ENCODE measurements around the gene C5AR2.
"Not testable (repeated sequence)": the region's sequence is repeated elsewhere in the genome, so short reads cannot be mapped to it uniquely, and the experiment has no call there.

The C5AR2 gene

GRCh38 chr19:47340477-47341208 is 8.7 kb downstream of the C5AR2 start:
- no peak for DNase-seq
- no peak overlapping the region for H3K27ac Mint-ChIP-seq
- H3K4me1 Mint-ChIP-seq (ENCODE audit: low read depth): peaks cover 8% of the 10 kb centered on the region
- no peaks in the 10 kb centered on the region for H3K9me3 Mint-ChIP-seq
- H3K4me3 Mint-ChIP-seq: no peak overlapping the region
- no peaks in the 10 kb centered on the region for H3K36me3 Mint-ChIP-seq (ENCODE audit: low read depth)
- no peaks in the 10 kb centered on the region for H3K27me3 Mint-ChIP-seq

- H3K27ac Mint-ChIP-seq: no peak overlapping the region
- H3K9me3 Mint-ChIP-seq: no peaks in the 10 kb centered on the region
- no peaks in the 10 kb centered on the region for H3K36me3 Mint-ChIP-seq (ENCODE audit: low read depth)
- no peak for DNase-seq
- H3K4me3 Mint-ChIP-seq: no peak overlapping the region
- H3K4me1 Mint-ChIP-seq (ENCODE audit: low read depth): peaks cover under 1% of the 10 kb centered on the region
- H3K27me3 Mint-ChIP-seq: no peaks in the 10 kb centered on the region
Observed at GRCh38 chr19:47341734-47342133, 9.8 kb downstream of the C5AR2 start.

GRCh38 chr19:47343194-47343802 is 11.3 kb downstream of the C5AR2 start:
- DNase-seq: no peak
- H3K27me3 Mint-ChIP-seq: no peaks in the 10 kb centered on the region
- H3K27ac Mint-ChIP-seq: no peak overlapping the region
- no peaks in the 10 kb centered on the region for H3K4me1 Mint-ChIP-seq (ENCODE audit: low read depth)
- H3K9me3 Mint-ChIP-seq: no peaks in the 10 kb centered on the region
- no peaks in the 10 kb centered on the region for H3K36me3 Mint-ChIP-seq (ENCODE audit: low read depth)
- no peak overlapping the region for H3K4me3 Mint-ChIP-seq

GRCh38 chr19:47344425-47344824 is 12.4 kb downstream of the C5AR2 start:
- Mint-ChIP-seq H3K36me3 (ENCODE audit: low read depth) (peaks cover 4% of the 10 kb centered on the region), H3K4me1 (ENCODE audit: low read depth) (peaks cover 9% of the 10 kb centered on the region), H3K27ac (no peak overlapping the region), H3K9me3 (no peaks in the 10 kb centered on the region), H3K4me3 (no peak overlapping the region), H3K27me3 (no peaks in the 10 kb centered on the region)
- no peak for DNase-seq

GRCh38 chr19:47346024-47346423 is 14.0 kb downstream of the C5AR2 start:
- H3K27me3 Mint-ChIP-seq, DNase-seq, H3K9me3 Mint-ChIP-seq, H3K4me3 Mint-ChIP-seq, H3K27ac Mint-ChIP-seq: not testable (repeated sequence)
- H3K4me1 Mint-ChIP-seq (ENCODE audit: low read depth): peaks cover 22% of the 10 kb centered on the region
- H3K36me3 Mint-ChIP-seq (ENCODE audit: low read depth): peaks cover 18% of the 10 kb centered on the region

- Mint-ChIP-seq H3K36me3 (ENCODE audit: low read depth) (peaks cover 48% of the 10 kb centered on the region), H3K4me1 (ENCODE audit: low read depth) (peaks cover 46% of the 10 kb centered on the region), H3K27me3 (no peaks in the 10 kb centered on the region), H3K27ac (peak within 1 kb of the TSS; percentile 99), H3K4me3 (peak within 1 kb of the TSS; percentile 98), H3K9me3 (peaks cover 3% of the 10 kb centered on the region)
- peak; percentile 100 for DNase-seq
Observed at GRCh38 chr19:47348819-47349795, 17.1 kb downstream of the C5AR2 start, which contains the start of gene DHX34. TSS of gene DHX34 (plus strand) at chr19:47349315. CDS start at chr19:47353031, 3,716 bp downstream.

GRCh38 chr19:47350630-47351029 is 18.7 kb downstream of the C5AR2 start:
- peaks cover 50% of the 10 kb centered on the region for H3K4me1 Mint-ChIP-seq (ENCODE audit: low read depth)
- no peak for DNase-seq
- peaks cover 63% of the 10 kb centered on the region for H3K36me3 Mint-ChIP-seq (ENCODE audit: low read depth)
- peaks cover 3% of the 10 kb centered on the region for H3K9me3 Mint-ChIP-seq
- no peaks in the 10 kb centered on the region for H3K27me3 Mint-ChIP-seq
- H3K27ac Mint-ChIP-seq: peak overlapping the region; percentile 88
- peak overlapping the region; percentile 98 for H3K4me3 Mint-ChIP-seq

GRCh38 chr19:47351548-47351947 is 19.6 kb downstream of the C5AR2 start:
- Mint-ChIP-seq H3K36me3 (ENCODE audit: low read depth) (peaks cover 72% of the 10 kb centered on the region), H3K4me1 (ENCODE audit: low read depth) (peaks cover 54% of the 10 kb centered on the region), H3K27me3 (no peaks in the 10 kb centered on the region), H3K27ac (peak overlapping the region; percentile 57), H3K4me3 (peak overlapping the region; percentile 52), H3K9me3 (peaks cover 3% of the 10 kb centered on the region)
- DNase-seq: no peak

- Mint-ChIP-seq H3K9me3 (peaks cover 3% of the 10 kb centered on the region), H3K4me3 (no peak overlapping the region), H3K27me3 (no peaks in the 10 kb centered on the region), H3K27ac (peak overlapping the region; percentile 71), H3K4me1 (ENCODE audit: low read depth) (peaks cover 54% of the 10 kb centered on the region), H3K36me3 (ENCODE audit: low read depth) (peaks cover 78% of the 10 kb centered on the region)
- DNase-seq: no peak
Observed at GRCh38 chr19:47352095-47352494, 20.1 kb downstream of the C5AR2 start.

- peaks cover 90% of the 10 kb centered on the region for H3K36me3 Mint-ChIP-seq (ENCODE audit: low read depth)
- H3K27ac Mint-ChIP-seq: no peak overlapping the region
- peaks cover 54% of the 10 kb centered on the region for H3K4me1 Mint-ChIP-seq (ENCODE audit: low read depth)
- no peak for DNase-seq
- H3K9me3 Mint-ChIP-seq: peaks cover 3% of the 10 kb centered on the region
- no peak overlapping the region for H3K4me3 Mint-ChIP-seq
- H3K27me3 Mint-ChIP-seq: no peaks in the 10 kb centered on the region
Observed at GRCh38 chr19:47353307-47353712, 21.3 kb downstream of the C5AR2 start.

- H3K4me1 Mint-ChIP-seq (ENCODE audit: low read depth): peaks cover 26% of the 10 kb centered on the region
- no peak for DNase-seq
- H3K27me3 Mint-ChIP-seq: no peaks in the 10 kb centered on the region
- H3K9me3 Mint-ChIP-seq: no peaks in the 10 kb centered on the region
- H3K4me3 Mint-ChIP-seq: no peak overlapping the region
- H3K36me3 Mint-ChIP-seq (ENCODE audit: low read depth): peaks cover 100% of the 10 kb centered on the region
- no peak overlapping the region for H3K27ac Mint-ChIP-seq
Observed at GRCh38 chr19:47356900-47357299, 24.9 kb downstream of the C5AR2 start.

GRCh38 chr19:47357788-47358680 is 26.1 kb downstream of the C5AR2 start:
- Mint-ChIP-seq H3K4me1 (ENCODE audit: low read depth) (peaks cover 17% of the 10 kb centered on the region), H3K9me3 (no peaks in the 10 kb centered on the region), H3K27me3 (no peaks in the 10 kb centered on the region), H3K4me3 (no peak overlapping the region), H3K27ac (no peak overlapping the region), H3K36me3 (ENCODE audit: low read depth) (peaks cover 97% of the 10 kb centered on the region)
- no peak for DNase-seq

GRCh38 chr19:47358936-47359335 is 27.0 kb downstream of the C5AR2 start:
- Mint-ChIP-seq H3K27me3 (no peaks in the 10 kb centered on the region), H3K36me3 (ENCODE audit: low read depth) (peaks cover 97% of the 10 kb centered on the region), H3K27ac (no peak overlapping the region), H3K9me3 (no peaks in the 10 kb centered on the region), H3K4me1 (ENCODE audit: low read depth) (peaks cover 10% of the 10 kb centered on the region), H3K4me3 (no peak overlapping the region)
- DNase-seq: no peak

GRCh38 chr19:47362321-47362720 is 30.3 kb downstream of the C5AR2 start:
- Mint-ChIP-seq H3K36me3 (ENCODE audit: low read depth) (peaks cover 92% of the 10 kb centered on the region), H3K27me3 (no peaks in the 10 kb centered on the region), H3K27ac (no peak overlapping the region), H3K4me3 (no peak overlapping the region), H3K4me1 (ENCODE audit: low read depth) (peaks cover 2% of the 10 kb centered on the region), H3K9me3 (no peaks in the 10 kb centered on the region)
- no peak for DNase-seq
